RWPE1 (cell line): Measurements from ENCODE around the gene ZNF219.

ENCODE experiments used
- CTCF ChIA-PET: fragments of 350-600 bp; sonication (Branson Sonifier 250); formaldehyde crosslinking; extraction: SDS; loops from one replicate; lab custom pipeline; 2021; lab: Yijun Ruan, JAX
- POLR2A ChIA-PET: fragments of 400-600 bp; formaldehyde crosslinking; extraction: SDS; loops from one replicate; lab custom pipeline; 2020; ENCODE audit warnings: antibody characterized with exemption; ENCODE audit not compliant: low non-redundant PET; lab: Yijun Ruan, JAX
- DNase-seq: peaks from one replicate; pipeline ENCODE4 v3.0.0; 2012; ENCODE audit warnings: low spot score
- H3K27ac ChIP-seq: fragments of 450-650 bp; 2 replicates; pipeline ENCODE4 v1.5.1; 2017
- CTCF ChIP-seq: fragments of 450-650 bp; conservative IDR thresholded peaks from 2 replicates; pipeline ENCODE4 v1.5.1; 2017; ENCODE audit warnings: low read depth, mild to moderate bottlenecking

ZNF219 gene

GRCh38 chr14:21108791-21109190, 10.3 kb upstream of the ZNF219 start:
- ChIA-PET POLR2A (no interaction called here), CTCF (interaction anchor here (0.6 kb wide), 1 partner anchor 698 kb away, joined by 3 read pairs; no protein-coding TSS in a partner anchor)
- no peak for TF ChIP-seq CTCF
- H3K27ac ChIP-seq = peak overlapping the region; percentile 63
- no peak for DNase-seq

GRCh38 chr14:21107283-21107800, 8.9 kb upstream of the ZNF219 start:
- CTCF ChIA-PET = interaction anchor here (0.6 to 6.9 kb wide), 4 partner anchors 10 to 40 kb away, joined by 3 to 72 read pairs (median 4); no protein-coding TSS in a partner anchor
- POLR2A ChIA-PET = interaction anchor here (0.7 kb wide), 1 partner anchor 403 kb away, joined by 6 read pairs; no protein-coding TSS in a partner anchor
- H3K27ac ChIP-seq = peak overlapping the region; percentile 94
- peak; percentile 46 for DNase-seq
- TF ChIP-seq CTCF = no peak

- ChIA-PET CTCF (interaction anchor here (0.6 to 6.9 kb wide), 6 partner anchors 10 to 44 kb away, joined by 3 to 72 read pairs (median 4); partner anchors contain the start of gene ARHGEF40), POLR2A (interaction anchor here (0.7 kb wide), 1 partner anchor 402 kb away, joined by 6 read pairs; no protein-coding TSS in a partner anchor)
- TF ChIP-seq CTCF = peak; percentile 93
- DNase-seq = peak; percentile 57
- H3K27ac ChIP-seq = peak overlapping the region; percentile 94
These were observed 8.2 kb upstream of the ZNF219 start for GRCh38 chr14:21106498-21107282.

- ChIA-PET CTCF (interaction anchor here (0.7 to 6.9 kb wide), 5 partner anchors 13 to 44 kb away, joined by 3 to 72 read pairs (median 4); partner anchors contain the start of gene ARHGEF40), POLR2A (no interaction called here)
- no peak for TF ChIP-seq CTCF
- DNase-seq = peak; percentile 43
- H3K27ac ChIP-seq = peak overlapping the region; percentile 94
These were observed 7.7 kb upstream of the ZNF219 start for GRCh38 chr14:21106176-21106497.

- no peak for TF ChIP-seq CTCF
- peak overlapping the region; percentile 98 for H3K27ac ChIP-seq
- no peak for DNase-seq
- ChIA-PET CTCF (interaction anchor here (0.5 to 6.9 kb wide), 16 partner anchors 12 to 171 kb away, joined by 3 to 72 read pairs (median 6); partner anchors contain the start of genes ARHGEF40 and OR5AU1), POLR2A (interaction anchor here (1.1 kb wide), 1 partner anchor 34 kb away, joined by 4 read pairs; the partner anchor contains the start of gene ARHGEF40)
These were observed 6.6 kb upstream of the ZNF219 start for GRCh38 chr14:21105095-21105494.

- H3K27ac ChIP-seq = peak overlapping the region; percentile 98
- peak; percentile 96 for TF ChIP-seq CTCF
- ChIA-PET CTCF (interaction anchor here (0.5 to 6.9 kb wide), 19 partner anchors 9 to 190 kb away, joined by 3 to 72 read pairs (median 5); partner anchors contain the start of genes ARHGEF40 and OR5AU1), POLR2A (interaction anchor here (1.1 kb wide), 1 partner anchor 34 kb away, joined by 4 read pairs; the partner anchor contains the start of gene ARHGEF40)
- peak; percentile 73 for DNase-seq
These were observed 6.1 kb upstream of the ZNF219 start for GRCh38 chr14:21104448-21105060.
